DMS 273 treated with DMSO at 0.1 percent for 48 hours (cell line): ENCODE data around the gene CTRB1.

Source experiments
- DNase-seq: peaks from one replicate; lab custom pipeline; 2025; lab: John Stamatoyannopoulos, UW

The CTRB1 gene

GRCh38 chr16:75218256-75219076, at the start of gene CTRB1:
TSS of gene CTRB1 (plus strand) at chr16:75218988. CDS start at chr16:75219008, 20 bp downstream.
- no peak for DNase-seq

DNA sequence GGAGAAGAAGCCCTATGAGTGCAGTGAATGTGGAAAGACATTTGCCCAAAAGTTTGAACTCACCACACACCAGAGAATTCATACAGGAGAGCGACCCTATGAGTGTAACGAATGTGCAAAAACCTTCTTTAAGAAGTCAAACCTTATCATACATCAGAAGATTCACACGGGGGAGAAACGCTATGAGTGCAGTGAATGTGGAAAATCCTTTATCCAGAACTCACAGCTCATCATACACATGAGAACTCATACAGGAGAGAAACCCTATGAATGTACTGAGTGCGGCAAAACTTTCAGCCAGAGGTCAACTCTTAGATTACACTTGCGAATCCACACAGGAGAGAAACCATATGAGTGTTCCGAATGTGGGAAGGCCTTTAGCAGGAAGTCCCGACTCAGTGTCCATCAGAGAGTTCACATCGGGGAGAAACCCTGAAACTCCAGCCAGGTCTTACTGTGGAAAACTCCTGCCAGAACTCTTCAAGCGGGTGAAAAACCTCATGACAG, 48.8 kb upstream of the CTRB1 start:
- no peak for DNase-seq

DNA sequence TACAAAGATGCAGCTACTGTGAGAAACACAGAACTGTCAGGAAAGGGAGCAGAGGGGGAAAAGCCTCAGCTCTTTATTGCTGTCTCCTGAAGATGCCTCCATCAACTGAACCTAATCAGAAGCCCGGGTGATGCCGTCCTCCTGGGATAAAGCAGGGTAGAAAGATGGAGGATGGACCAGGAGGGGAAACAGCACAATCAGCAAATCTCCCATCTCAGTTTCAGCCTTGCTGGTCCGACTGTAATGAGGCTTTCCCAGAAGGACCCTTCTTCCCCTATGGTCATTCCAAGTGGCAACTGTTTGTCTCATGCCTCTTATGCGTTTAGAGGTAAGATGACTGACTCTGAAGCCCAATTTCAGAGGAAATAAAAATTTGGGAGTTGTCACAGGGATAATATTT, 46.2 kb upstream of the CTRB1 start:
- DNase-seq = no peak

DNA sequence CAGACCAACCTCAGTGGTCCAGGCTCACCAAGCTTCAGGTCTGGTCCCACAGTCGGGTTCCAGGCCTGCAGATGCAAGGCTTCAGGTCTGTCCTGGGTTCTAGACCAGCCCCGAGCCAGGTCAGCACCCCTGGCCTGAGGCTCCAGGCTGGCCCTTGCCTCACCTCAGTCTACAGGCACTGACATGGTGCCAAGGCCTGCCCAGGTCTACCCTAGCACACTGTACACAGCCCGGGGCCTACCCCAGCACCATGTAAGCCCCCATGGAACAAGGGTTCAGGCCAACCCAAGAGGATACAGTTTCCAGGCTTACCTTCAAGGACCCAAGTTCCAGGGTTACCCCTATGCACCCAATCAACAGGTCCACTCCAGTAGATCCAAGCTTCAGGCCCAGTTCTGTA, 43.7 kb upstream of the CTRB1 start:
- DNase-seq = no peak

DNA sequence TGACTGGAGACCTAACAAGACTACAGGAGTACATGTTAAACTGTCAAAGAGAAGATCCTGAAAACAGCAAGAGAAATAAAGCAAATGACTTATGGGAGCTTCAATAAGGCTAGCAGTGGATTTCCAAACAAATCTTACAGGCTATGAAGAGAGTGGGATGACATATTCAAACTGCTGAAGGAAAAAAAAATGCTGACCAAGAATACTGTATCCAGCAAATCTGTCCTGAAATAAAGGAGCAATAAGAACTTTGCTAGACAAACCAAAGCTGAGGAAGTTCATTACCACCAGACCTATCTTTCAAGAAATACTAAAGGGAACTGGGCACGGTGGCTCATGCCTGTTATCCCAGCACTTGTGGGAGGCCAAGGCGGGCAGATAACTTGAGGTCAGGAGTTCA, 41.9 kb upstream of the CTRB1 start:
- DNase-seq = no peak

DNA sequence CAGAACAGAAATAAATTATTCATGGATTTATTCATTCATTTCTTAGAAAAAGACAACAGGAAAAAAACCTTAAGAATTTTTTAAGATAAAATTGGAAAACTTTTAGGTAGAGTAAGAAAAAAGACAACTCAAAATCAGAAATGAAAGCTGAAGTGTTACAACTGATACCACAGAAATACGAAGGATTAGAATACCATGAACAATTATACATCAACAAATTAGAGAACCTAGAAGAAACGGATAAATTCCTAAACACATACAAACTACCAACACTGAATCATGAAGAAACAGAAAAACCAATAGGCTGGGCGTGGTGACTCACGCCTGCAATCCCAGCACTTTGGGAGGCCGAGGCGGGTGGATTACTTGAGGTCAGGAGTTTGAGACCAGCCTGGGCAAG, 39.6 kb upstream of the CTRB1 start:
- no peak for DNase-seq

GRCh38 chr16:75181630-75182029, 37.2 kb upstream of the CTRB1 start:
- no peak for DNase-seq

GRCh38 chr16:75188832-75189477, 29.8 kb upstream of the CTRB1 start:
- no peak for DNase-seq

- DNase-seq = no peak
These were observed 29.0 kb upstream of the CTRB1 start for GRCh38 chr16:75189638-75190245.

DNA sequence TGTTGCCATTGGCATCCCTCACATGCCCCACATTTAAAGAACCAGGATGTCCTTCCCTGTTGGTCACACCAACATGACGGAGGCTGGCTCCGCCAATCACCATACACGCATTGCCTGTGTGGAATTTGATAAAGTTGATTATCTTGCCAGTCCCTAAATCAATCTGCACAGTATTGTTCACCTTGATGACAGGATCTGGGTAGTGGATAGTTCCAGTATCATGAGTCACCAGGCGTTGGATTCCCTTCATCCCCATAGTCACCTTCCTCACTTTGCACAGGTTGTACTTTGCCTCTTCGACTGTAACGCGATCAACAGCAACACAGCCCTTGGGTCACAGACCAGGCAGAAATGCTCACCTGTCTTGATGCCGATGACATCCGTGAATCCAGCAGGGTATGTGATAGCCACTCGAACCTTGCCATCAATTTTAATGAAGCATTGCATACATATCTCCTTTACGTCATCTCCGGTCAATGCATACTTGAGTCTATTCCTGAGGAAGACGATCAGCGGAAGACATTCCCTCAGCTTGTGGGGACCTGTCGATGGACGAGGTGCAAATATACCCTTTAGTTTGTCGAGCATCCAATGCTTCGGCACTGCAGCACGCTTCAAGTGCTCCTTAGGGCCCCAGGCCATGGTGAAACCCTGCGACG, 26.1 kb upstream of the CTRB1 start:
- DNase-seq = no peak

DNA sequence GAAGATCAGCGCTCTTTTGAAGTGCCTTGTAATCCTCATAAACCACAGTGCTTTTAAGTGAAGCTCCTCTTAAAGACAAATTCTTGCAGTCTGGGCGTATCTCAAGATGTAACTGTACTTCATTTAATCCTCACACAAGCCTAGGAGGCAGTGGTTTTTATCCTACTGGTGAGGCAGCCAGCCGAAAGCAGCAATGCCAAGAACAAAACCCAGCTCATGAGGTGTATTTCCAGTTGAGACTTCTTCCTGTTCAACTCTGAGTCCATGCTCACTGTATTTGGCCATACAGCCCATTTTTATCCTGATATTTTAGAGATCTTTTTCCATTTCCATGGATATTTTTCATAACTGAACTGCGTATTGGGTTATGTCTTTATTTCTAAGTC, 25.5 kb upstream of the CTRB1 start:
- DNase-seq = no peak

- no peak for DNase-seq
These were observed 24.9 kb upstream of the CTRB1 start for GRCh38 chr16:75193730-75194444.

- DNase-seq = no peak
These were observed 22.7 kb upstream of the CTRB1 start for GRCh38 chr16:75195811-75196790.

- DNase-seq = no peak
These were observed 22.0 kb upstream of the CTRB1 start for GRCh38 chr16:75196836-75197235.

DNA sequence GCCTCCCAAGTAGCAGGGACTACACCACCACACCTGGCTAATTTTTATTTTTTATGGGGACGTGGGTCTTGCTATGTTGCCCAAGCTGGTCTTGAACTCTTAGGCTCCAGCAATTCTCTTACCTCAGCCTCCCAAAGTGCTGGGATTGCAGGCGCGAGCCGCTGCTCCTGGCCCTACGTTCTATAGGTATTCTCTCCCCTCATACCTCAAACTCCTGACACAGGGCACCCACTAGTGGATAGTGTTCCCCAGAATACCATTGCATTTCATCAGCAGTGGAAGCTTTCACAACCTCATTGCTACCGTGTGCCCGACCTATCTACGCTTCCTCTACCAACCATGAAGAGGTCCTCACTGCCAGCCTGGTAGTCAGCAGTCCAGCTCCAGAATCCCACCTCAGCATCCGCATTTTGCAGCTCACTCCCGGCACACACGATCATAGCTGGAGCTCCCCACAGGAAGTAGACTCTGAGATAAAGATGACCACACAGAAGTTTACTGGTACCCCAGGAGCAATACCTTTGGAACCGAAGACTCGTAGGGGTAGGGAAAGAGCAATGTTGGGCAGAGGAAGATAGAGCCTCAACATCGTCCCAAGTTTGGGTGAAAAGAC, 21.2 kb upstream of the CTRB1 start:
- no peak for DNase-seq

GRCh38 chr16:75198135-75198600, 20.6 kb upstream of the CTRB1 start:
- DNase-seq = no peak

- no peak for DNase-seq
These were observed 16.7 kb upstream of the CTRB1 start for GRCh38 chr16:75202069-75202590.

DNA sequence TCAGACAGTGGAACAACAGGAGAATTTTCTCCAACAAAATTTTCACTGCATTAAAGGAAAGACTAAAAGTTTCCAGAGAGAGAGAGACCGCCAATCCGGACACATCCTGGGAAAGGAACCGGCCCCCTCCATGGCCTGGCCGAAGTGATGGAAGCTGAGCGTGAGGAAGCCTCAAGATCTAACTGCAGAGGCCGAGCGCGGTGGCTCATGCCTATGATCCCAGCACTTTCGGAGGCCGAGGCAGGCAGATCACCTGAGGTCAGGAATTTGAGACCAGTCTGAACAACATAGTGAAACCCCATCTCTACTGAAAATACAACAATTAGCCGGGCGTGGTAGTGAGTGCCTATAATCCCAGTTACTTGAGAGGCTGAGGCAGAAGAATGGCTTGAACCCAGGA, 15.7 kb upstream of the CTRB1 start:
- no peak for DNase-seq

DNA sequence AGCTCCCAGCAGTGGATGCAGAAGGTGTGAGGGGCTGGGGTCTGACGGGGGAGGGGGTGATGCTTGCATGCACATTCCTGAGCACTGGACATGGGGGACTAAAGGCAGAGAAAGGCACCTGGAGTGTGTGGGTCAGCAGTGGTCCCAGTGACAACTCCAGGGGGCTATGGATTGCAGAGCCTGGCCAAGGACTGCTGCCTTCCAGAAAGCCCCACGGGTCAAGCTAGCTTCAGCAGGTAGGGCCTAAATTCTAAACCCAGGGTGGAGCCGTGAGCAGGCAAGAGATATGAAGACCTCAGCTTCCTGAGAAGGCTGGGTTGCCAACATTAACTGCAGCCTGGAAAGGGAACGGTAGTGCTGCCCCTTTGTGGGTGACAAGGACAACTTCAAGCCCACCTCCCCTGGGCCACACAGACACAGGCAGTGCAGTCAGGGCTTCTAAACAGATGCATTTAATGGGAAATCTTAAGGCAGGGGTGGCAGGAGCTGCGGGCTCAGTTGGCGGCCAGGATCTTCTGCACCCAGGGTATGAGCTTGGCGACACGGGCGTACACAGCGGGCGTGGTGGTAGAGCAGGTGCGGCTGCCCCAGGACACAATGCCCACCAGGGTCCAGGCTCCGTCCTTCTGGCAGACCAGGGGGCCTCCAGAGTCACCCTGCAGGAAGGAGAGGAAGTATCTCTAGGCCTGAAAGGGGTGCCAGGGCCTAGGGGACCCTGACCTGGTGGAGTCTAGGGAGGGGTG, 14.9 kb upstream of the CTRB1 start:
- no peak for DNase-seq
